Dedifferentiated amniotic fluid mesenchymal stem cell (primary cell): Measurements from ENCODE around the gene CCND1.

Experiments used
- DNase-seq: peaks from one replicate; pipeline ENCODE4 v3.0.0-alpha.2; 2016; ENCODE audit errors: extremely low spot score

Gene CCND1

DNA sequence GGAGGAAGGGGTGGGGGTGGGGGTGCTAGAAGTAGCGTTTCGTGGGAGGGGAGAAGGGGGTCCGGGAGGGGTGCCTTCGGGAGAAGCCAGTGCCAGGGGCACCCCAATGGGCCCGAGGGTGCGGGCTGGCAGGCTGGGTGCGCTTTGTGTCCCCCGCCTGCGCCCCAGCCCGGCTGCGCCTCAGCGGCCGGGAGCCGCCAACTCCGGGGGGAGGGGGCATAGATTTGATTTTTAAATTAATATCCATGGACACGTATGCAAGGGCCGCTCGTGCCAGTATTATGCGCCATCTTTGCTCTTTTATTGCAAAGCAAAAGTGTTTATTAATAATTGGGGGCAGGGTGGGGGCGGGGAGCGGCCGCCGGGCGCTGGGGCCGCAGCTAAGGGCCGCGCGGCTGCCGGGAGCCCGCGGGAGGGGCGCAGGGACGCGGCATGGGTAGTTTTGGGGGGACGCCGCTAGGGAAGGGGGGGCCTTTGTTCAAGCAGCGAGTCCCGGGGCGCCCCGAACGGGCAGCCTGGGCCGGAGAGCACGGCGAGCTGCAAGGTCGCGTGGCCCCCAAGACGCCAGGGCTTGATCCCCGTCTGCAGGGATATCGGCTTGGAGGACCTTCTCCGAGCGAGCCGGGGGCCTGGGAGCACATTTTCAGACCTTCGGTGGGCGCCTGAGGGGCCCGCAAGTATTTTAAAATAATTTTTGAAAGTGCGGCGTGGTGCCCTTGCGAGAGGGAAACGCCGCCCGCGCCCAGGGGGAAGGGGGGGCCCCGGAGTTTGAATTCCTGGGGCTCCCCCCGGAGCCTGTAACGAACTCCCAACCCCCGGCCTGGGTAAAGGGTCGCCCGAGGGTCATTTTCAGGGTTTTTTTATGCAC lies 959 bp downstream of the CCND1 start:
- DNase-seq, result no peak

DNA sequence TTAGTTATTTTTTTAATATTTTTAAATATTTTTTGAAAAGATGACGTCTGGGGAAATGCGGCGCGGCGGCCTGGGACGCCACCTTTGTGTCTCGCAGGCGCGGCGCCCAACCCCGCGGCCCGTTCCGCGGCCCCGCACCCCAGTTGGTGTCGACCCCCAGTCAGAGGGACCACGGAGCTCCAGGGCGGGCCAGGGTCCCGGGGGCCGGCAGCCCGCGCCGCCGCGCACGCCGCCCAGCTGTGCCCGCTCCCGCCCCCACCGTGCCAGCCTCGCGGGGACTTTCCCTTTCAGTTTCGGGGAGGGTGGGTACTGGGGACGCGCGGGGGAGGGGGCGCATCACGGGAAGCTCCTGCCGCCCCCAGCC lies 1.6 kb downstream of the CCND1 start:
- DNase-seq, result no peak

DNA sequence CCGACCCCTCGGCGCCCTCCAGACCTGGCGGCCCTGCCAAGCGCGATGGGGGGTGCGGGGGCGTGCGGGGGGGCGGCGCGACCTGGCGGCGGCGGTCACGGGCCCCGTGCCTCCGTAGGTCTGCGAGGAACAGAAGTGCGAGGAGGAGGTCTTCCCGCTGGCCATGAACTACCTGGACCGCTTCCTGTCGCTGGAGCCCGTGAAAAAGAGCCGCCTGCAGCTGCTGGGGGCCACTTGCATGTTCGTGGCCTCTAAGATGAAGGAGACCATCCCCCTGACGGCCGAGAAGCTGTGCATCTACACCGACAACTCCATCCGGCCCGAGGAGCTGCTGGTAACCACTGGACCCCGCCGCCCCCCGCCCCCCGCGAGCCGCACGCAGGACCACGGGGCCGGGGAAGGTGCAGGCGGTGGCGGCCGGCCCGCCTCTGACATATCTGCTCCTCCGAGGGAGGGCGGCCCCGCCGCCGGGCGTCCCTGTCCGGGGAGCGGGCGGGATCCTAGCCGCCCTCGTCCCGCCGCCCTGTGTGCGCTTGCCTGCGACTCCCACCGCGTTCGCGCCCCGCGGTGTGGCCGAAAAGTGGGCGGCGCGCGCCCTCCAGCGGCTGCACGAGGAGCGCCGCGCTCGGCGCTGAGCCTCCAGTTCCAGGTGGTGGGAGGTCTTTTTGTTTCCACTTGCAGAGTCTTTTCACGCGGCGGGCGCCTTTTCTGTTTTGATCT lies 2.1 kb downstream of the CCND1 start:
- peak; percentile 68 for DNase-seq

DNA sequence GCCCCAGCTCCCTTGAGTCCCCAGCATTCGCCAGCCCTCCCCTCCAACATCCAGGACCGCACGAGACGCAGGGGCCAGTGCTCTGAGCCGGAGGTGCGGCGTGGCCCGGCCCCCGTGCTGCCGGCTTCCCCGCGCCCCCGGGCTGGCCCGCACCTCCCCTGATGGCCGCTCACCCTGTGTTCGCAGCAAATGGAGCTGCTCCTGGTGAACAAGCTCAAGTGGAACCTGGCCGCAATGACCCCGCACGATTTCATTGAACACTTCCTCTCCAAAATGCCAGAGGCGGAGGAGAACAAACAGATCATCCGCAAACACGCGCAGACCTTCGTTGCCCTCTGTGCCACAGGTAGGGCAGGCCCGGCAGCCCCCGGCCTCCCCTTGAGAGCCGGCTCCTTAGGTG lies 2.7 kb downstream of the CCND1 start:
- no peak for DNase-seq

DNA sequence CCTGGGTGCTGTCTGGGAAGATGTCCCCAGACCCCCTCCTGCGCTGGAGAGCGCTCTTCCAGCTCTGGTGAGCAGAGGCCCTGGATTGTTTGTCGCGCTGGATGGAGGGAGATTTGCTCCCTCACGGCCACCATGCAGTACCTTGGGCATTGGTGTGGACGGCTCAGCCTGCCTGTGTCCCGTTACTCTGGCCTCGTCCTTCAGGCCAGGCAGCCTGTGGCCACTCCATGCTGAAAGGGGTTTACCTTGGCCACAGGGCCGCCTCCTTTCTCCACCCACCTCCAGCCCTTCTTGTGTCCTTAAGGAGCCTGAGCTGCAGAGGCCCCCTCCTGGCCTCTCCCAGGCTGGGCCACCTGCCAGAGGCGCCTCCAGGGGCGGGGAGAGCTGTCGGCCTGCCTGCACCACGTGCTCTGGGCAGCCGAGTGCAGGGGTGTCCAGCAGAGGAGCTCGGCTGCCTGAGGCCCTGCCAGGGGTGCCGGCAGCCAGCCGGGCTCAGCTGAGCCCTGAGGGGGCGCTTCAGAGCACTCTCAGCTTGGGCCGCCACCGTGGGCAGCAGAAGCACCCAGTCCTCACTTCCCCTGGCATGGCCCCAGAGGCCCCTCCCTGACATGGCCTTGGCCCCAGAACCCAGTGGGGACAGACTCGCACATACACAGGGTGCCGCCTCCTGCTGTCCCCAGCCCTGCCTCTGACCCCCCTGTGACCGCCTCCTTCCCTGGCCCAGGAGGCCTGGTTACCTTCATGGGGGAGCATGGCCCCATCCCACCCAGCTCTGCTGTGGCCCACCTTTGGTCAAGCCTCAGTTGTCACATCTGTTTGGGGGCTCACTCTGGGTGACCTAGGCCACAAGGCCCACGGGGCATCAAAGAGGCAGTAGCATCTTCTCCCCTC lies 3.4 kb downstream of the CCND1 start:
- DNase-seq, result peak; percentile 90

DNA sequence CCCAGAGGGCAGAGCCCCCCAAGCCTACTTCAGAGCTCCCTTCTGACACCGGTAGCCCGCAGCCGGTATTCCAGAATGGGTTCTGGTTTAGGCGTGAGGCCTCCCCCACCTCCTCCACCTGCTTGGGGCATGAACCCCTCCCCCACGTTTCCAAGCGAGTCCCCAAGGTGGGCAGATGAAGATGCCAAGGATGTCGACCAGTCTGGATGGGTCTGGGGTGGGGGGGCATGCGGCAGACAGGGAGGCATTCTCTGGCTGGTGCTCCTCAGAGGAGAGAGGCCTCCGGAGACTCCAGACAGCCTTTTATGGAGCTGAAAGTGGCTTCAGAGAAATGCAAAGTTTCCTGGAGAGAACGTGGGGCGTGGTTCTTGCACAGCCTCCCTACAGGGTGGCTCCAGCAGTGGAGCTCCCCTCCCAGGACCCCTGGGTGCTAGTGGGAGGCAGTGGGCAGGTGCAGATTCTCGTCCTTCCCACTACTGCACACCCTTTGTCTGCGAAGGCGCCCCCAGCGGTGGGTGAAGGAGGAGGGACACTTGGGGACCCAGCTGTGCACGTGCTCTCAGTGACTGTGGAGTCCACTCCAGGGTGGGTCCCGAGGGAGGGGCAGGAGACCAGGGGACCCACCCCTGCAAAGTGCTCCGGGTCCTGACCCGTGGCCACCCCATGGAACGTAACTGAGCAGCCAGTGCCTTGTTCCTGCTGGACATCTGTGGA lies 4.2 kb downstream of the CCND1 start:
- DNase-seq, result no peak

DNA sequence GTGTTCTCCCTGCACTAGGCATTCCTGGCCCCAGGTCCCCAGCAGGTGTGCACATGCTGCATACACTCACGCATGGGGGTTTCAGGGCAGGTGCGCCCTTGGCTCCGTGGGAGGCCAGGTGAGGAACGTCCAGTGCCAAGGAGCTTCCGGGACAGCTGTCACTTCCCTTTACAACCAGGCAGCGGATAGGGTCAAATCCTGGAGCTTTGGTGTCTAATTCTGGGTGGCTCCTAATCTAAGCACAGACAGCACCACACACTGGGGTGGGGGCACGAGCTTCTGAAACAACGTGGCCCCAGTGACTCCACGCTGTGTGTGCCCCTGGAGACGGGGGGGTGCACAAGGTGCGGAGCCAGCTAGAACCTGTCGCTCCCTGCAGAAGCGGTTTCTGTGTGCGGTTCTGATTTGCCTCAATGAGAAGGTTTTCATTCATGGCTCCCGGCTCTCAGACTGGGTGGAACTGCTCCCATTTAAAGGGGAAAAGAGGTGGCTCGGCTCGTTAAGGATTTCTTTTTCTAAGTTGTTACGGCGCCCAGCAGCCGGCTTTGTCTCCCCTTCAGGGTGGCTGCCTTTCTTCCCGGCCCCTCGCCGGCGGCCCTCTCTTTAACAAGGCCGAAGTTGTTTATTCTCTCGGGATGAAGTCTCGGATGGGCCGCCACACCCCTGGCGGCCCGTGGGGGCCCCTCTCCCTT lies 5.0 kb downstream of the CCND1 start:
- DNase-seq, result no peak

DNA sequence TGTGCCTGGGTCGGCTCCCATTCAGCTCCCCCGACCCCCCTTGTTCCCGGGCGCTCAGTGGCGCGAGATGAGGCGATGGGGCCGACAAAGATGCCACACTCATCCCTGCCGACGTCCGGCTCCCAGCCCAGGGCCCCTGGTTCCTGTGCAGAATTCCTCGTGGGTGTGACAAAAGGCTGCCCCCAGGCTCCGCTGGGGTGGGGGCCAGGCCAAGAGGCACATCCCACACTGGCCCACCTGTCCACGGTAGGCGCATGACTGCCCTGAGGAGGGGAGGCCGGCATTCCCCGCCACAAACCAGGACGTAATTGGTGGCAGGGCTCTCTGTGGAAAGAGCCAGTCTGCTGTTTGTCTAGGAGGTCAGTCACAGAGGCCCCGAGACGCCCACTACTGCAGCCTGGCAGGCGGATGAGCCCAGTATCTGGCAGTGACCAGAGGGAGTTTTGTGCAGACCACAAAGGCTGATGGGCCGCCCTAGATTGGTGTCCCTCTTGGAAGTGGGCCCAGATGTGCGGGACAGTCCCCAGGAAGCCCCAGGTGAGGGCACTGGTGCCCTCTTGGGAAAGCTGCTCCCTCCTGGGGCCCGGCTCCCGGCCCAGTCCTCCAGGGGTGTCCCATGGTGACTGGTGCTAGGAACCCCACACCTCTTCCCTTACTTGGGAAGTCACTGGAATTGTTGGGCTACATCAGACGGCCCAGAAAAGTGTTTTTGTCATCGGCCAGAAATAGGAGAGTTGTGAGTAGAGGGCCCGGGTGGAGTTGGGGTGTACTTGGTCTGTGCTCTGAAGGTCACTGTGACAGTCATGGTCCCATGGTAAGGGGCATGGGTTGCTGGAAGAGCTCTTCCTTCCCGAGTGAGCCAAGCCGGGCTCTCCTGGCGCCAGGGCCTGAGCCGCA lies 5.8 kb downstream of the CCND1 start:
- no peak for DNase-seq

DNA sequence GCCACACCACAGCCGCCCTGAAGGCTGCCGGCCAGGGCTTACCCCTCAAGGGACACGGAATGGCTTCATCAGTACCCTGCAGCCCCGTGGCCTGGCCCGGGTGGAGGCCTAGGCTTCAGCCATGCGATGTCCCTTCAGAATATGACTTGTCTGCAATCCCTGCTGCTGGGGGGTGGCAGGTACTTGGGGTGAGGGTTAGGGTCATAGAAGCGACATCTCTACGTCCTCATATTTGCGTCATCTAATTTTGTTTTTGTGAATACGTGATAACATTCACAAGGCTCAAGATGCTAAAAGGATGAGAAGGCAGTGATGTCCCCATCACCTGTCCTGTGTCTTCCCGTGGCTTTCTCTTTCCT lies 6.4 kb downstream of the CCND1 start:
- DNase-seq, result no peak

DNA sequence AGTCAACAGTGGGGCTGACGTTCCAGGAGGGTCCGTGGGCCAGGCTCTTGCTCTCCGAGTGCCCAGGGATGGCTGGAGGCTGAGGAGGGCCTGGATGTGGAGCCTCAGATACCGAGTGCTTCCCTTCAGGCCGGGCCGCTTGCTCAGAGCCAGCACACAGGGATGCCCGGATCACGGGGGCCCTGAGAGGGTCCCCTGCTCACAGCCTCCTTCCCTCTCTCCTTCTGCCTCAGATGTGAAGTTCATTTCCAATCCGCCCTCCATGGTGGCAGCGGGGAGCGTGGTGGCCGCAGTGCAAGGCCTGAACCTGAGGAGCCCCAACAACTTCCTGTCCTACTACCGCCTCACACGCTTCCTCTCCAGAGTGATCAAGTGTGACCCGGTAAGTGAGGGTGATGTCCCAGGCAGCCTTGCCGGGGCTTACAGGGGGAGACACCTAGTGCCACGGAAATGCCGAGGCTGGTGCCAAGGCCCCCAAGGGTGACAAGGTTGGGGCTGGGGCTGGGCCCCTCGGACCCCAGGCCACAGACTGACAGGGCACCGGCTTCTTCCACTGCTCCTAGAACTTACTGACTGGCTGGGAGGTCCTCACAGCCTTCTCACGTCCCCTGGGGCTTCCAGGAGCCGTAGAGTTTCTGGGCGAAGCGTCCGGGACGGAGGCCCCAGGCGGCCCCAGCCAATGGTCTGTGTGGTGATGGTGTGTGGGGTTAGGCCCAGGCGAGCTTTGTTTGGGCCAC lies 7.0 kb downstream of the CCND1 start:
- no peak for DNase-seq

DNA sequence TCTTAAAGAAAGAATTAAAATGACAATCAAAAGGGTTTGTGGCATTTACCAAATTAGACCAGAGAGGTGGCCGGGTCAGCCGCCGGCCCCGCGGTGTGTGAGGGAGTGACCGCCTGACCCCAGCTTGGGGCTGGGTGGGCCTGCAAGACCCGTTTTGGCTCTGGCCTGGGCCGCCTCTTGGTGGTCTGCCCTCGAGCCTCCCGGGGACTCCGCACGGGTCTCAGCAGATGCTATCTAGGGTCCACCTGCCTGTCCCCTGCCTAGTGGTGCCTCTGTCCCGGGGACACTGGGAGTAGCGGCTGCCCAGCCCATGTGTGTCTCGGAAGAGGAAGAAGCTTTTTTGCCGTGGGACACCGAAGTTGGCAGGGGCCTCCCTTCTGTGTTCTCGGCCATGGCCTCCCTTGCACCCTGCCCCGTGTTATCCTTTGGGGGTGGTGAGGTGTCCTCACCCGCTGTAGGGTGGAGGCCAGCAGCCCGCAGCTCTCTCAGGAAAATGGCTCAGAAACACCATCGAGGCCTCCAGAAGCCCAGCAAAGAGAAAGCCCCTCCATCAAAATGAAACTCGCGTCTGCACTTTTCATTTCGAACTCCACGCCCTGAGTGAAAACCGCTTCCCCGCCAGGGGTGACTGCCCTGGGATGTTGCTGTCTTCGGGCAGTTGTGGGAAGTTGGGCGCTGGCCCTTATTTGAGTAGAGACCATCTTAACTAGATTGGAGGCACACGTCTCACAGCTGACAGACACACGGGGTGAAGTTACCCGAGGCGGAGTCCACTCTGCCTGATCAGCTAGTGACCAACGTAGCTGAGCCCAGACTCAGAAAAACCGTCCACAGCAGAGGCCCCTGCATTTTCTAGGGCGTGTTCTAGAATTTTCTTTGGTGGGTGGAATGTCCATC lies 8.0 kb downstream of the CCND1 start:
- no peak for DNase-seq

DNA sequence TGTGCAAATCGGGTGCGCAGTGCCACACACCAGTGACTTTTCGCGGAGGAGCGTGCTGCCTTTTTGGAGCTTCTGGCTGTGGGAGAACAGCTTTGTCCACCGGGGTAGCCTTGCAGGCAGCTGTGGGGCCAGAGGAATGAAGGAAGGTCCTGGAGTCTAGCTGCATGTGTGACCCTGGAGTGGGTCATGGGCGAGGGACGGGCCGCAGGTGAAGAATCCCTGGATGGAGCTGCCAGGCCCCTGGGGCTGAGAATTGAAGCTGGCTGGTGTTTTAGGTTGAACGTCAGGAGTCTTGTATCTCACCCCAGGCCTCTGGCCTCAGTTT lies 8.6 kb downstream of the CCND1 start:
- DNase-seq, result no peak

DNA sequence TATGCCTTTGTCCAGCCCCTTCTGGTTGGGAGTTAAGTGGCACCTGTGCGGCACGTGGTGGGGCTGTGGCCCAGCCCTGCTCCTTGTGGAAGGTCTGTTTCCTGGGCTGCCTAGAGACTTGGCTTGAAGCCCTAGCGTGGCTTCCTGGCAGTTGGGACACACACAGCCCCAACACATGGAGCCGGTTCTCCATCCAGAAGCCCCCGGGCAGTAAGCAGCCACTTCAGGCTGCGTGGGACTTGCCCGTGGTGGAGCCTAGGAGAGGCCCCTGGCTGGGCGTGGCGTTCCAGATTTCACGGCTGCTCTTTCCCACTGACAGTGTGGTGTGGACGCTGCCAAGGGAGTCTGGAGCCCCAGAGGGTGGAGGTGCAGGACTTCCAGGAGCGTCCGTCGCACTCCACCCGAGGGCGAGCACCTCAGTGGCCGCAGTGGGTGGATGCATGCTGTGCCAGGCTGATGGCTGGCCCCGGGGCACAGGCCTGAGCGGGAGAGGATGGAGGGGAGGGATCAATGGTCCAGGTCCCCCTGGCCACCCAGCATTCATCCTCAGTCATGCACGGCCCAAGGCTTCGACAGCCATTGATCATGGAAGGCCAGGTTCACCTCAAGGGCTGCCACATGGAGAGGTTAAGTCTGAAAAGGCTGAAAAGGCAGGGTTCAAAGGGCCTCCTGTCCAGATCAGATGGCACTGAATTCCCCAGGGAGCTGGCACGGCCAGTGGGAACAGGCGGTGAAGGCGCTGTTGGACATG lies 9.3 kb downstream of the CCND1 start:
- no peak for DNase-seq

DNA sequence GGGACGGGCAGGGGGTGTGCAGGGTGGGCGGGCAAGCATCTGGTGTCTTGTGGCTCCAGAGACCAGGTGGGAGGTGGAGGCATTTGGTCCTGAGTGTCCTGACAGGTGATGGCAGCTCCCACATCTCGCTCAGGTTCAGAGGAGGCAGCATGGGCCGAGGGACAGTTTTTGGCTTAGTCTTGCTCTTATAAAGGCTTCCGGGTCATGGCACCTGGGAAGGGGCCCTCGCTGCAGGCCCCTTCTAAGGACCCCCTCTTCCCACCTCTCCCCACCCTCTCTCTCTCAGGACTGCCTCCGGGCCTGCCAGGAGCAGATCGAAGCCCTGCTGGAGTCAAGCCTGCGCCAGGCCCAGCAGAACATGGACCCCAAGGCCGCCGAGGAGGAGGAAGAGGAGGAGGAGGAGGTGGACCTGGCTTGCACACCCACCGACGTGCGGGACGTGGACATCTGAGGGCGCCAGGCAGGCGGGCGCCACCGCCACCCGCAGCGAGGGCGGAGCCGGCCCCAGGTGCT lies 9.9 kb downstream of the CCND1 start:
- no peak for DNase-seq

DNA sequence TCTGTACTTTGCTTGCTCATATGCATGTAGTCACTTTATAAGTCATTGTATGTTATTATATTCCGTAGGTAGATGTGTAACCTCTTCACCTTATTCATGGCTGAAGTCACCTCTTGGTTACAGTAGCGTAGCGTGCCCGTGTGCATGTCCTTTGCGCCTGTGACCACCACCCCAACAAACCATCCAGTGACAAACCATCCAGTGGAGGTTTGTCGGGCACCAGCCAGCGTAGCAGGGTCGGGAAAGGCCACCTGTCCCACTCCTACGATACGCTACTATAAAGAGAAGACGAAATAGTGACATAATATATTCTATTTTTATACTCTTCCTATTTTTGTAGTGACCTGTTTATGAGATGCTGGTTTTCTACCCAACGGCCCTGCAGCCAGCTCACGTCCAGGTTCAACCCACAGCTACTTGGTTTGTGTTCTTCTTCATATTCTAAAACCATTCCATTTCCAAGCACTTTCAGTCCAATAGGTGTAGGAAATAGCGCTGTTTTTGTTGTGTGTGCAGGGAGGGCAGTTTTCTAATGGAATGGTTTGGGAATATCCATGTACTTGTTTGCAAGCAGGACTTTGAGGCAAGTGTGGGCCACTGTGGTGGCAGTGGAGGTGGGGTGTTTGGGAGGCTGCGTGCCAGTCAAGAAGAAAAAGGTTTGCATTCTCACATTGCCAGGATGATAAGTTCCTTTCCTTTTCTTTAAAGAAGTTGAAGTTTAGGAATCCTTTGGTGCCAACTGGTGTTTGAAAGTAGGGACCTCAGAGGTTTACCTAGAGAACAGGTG lies 11.1 kb downstream of the CCND1 start:
- no peak for DNase-seq

DNA sequence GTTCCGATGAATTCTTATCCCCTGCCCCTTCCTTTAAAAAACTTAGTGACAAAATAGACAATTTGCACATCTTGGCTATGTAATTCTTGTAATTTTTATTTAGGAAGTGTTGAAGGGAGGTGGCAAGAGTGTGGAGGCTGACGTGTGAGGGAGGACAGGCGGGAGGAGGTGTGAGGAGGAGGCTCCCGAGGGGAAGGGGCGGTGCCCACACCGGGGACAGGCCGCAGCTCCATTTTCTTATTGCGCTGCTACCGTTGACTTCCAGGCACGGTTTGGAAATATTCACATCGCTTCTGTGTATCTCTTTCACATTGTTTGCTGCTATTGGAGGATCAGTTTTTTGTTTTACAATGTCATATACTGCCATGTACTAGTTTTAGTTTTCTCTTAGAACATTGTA lies 12.0 kb downstream of the CCND1 start:
- DNase-seq, result no peak
